ENCODE data around the gene ADAM15. TPM values are rescaled to one million over a fixed set of nuclear protein-coding genes. Genes with fewer than 3 reads are reported as not detected.

ADAM15 gene
- total and polyA plus RNA-seq, 9 donors, result 17.0 to 149 (median 61.7) TPM

- Histone ChIP-seq H3K27me3 (no peaks in the 10 kb centered on the region), H3K27ac (no peak overlapping the region), H3K9me3 (no peaks in the 10 kb centered on the region), H3K36me3 (no peaks in the 10 kb centered on the region), H3K4me1 (ENCODE audit: insufficient read depth) (no peaks in the 10 kb centered on the region), H3K4me3 (no peak overlapping the region)
- TF ChIP-seq POLR2A (IDR thresholded peaks at IDR 0.05) (no peak), EP300 (IDR thresholded peaks at IDR 0.05) (no peak), CTCF (IDR thresholded peaks at IDR 0.05) (no peak)
- WGBS, 3 donors, result 79 to 82% (median 79%) methylated on average over 8 of the region's 8 CpGs
- no peak for DNase-seq
- intact Hi-C loops (cut with DNase I), result no loop called here
These were observed 59.3 kb downstream of the ADAM15 start for GRCh38 chr1:155110381-155110780.

- WGBS, 3 donors, result 60 to 72% (median 70%) methylated on average over 8 of the region's 8 CpGs
- Histone ChIP-seq H3K27ac (no peak overlapping the region), H3K9me3 (no peaks in the 10 kb centered on the region), H3K4me3 (no peak overlapping the region), H3K27me3 (no peaks in the 10 kb centered on the region), H3K36me3 (no peaks in the 10 kb centered on the region), H3K4me1 (ENCODE audit: insufficient read depth) (no peaks in the 10 kb centered on the region)
- DNase-seq, result no peak
- no peak for TF ChIP-seq CTCF (IDR thresholded peaks at IDR 0.05)
- no peak for TF ChIP-seq POLR2A (IDR thresholded peaks at IDR 0.05)
- TF ChIP-seq EP300 (IDR thresholded peaks at IDR 0.05), result no peak
- intact Hi-C loops (cut with DNase I), result no loop called here
These were observed 59.7 kb downstream of the ADAM15 start for GRCh38 chr1:155110826-155111225.

Other genes with a start within 250 kb of the ADAM15 start
- 1 to 10 TPM in 5 of 7 donors, under 1 TPM in 2; 0.71 to 6.0 (median 1.7) TPM for gene KCNN3, start 181.0 kb upstream of the ADAM15 start, total RNA-seq
- gene KCNN3, start 181.0 kb upstream of the ADAM15 start, polyA plus RNA-seq, result 1 to 10 TPM in 1 of 2 donors, under 1 TPM in 1; 0.91 to 6.1 TPM
- gene PMVK, start 114.6 kb upstream of the ADAM15 start, total RNA-seq, result 10 to 100 TPM in 6 of 7 donors, 1 to 10 TPM in 1; 8.6 to 50.7 (median 35.3) TPM
- 10 to 100 TPM; 21.4 to 30.6 TPM for gene PMVK, start 114.6 kb upstream of the ADAM15 start, polyA plus RNA-seq
- gene PBXIP1, start 95.2 kb upstream of the ADAM15 start, total RNA-seq, result 100 to 1,000 TPM in 6 of 7 donors, 10 to 100 TPM in 1; 78.7 to 170 (median 120) TPM
- 100 to 1,000 TPM; 105 to 151 TPM for gene PBXIP1, start 95.2 kb upstream of the ADAM15 start, polyA plus RNA-seq
- 10 to 100 TPM; 17.2 to 53.0 (median 42.5) TPM for gene PYGO2, start 89.5 kb upstream of the ADAM15 start, total RNA-seq
- 10 to 100 TPM; 25.0 to 28.8 TPM for gene PYGO2, start 89.5 kb upstream of the ADAM15 start, polyA plus RNA-seq
- gene SHC1, start 80.6 kb upstream of the ADAM15 start, total RNA-seq, result 100 to 1,000 TPM in 1 of 7 donors, 10 to 100 TPM in 6; 36.8 to 183 (median 80.0) TPM
- 100 to 1,000 TPM in 1 of 2 donors, 10 to 100 TPM in 1; 56.8 to 161 TPM for gene SHC1, start 80.6 kb upstream of the ADAM15 start, polyA plus RNA-seq
- 10 to 100 TPM; 12.2 to 29.9 (median 24.8) TPM for gene CKS1B, start 76.6 kb upstream of the ADAM15 start, total RNA-seq
- gene CKS1B, start 76.6 kb upstream of the ADAM15 start, polyA plus RNA-seq, result 10 to 100 TPM; 41.7 to 55.8 TPM
- 10 to 100 TPM; 11.1 to 30.0 (median 19.9) TPM for gene FLAD1, start 68.0 kb upstream of the ADAM15 start, total RNA-seq
- 10 to 100 TPM; 14.2 to 16.4 TPM for gene FLAD1, start 68.0 kb upstream of the ADAM15 start, polyA plus RNA-seq
- gene LENEP, start 57.7 kb upstream of the ADAM15 start, total RNA-seq, result not detected
- not detected for gene LENEP, start 57.7 kb upstream of the ADAM15 start, polyA plus RNA-seq
- gene ZBTB7B, start 48.5 kb upstream of the ADAM15 start, total RNA-seq, result 10 to 100 TPM; 15.3 to 45.5 (median 33.1) TPM
- 10 to 100 TPM in 1 of 2 donors, 1 to 10 TPM in 1; 3.6 to 18.2 TPM for gene ZBTB7B, start 48.5 kb upstream of the ADAM15 start, polyA plus RNA-seq
- gene DCST2, start 17.5 kb upstream of the ADAM15 start, total RNA-seq, result 1 to 10 TPM in 4 of 7 donors, under 1 TPM in 2, not detected in 1; 0.45 to 1.4 (median 1.2) TPM
- gene DCST2, start 17.5 kb upstream of the ADAM15 start, polyA plus RNA-seq, result 1 to 10 TPM in 1 of 2 donors, under 1 TPM in 1; 0.17 to 1.1 TPM
- gene DCST1, start 17.5 kb upstream of the ADAM15 start, total RNA-seq, result under 1 TPM in 4 of 7 donors, not detected in 3; 0.22 to 0.80 (median 0.51) TPM
- gene DCST1, start 17.5 kb upstream of the ADAM15 start, polyA plus RNA-seq, result under 1 TPM in 1 of 2 donors, not detected in 1; 0.06 TPM
- gene EFNA4, start 12.4 kb downstream of the ADAM15 start, total RNA-seq, result 10 to 100 TPM in 5 of 7 donors, 1 to 10 TPM in 2; 8.6 to 14.1 (median 12.2) TPM
- gene EFNA4, start 12.4 kb downstream of the ADAM15 start, polyA plus RNA-seq, result 10 to 100 TPM in 1 of 2 donors, 1 to 10 TPM in 1; 7.3 to 10.6 TPM
- gene EFNA3, start 27.5 kb downstream of the ADAM15 start, total RNA-seq, result 1 to 10 TPM; 1.3 to 3.7 (median 2.4) TPM
- 1 to 10 TPM; 1.6 to 2.1 TPM for gene EFNA3, start 27.5 kb downstream of the ADAM15 start, polyA plus RNA-seq
- gene EFNA1, start 76.6 kb downstream of the ADAM15 start, total RNA-seq, result 10 to 100 TPM; 12.1 to 51.6 (median 16.6) TPM
- 10 to 100 TPM; 18.6 to 27.3 TPM for gene EFNA1, start 76.6 kb downstream of the ADAM15 start, polyA plus RNA-seq
- 10 to 100 TPM; 10.8 to 31.4 (median 16.8) TPM for gene SLC50A1, start 84.5 kb downstream of the ADAM15 start, total RNA-seq
- gene SLC50A1, start 84.5 kb downstream of the ADAM15 start, polyA plus RNA-seq, result 10 to 100 TPM; 19.7 to 50.2 TPM
- gene DPM3, start 89.2 kb downstream of the ADAM15 start, total RNA-seq, result 100 to 1,000 TPM in 1 of 7 donors, 10 to 100 TPM in 6; 59.3 to 126 (median 85.5) TPM
- gene DPM3, start 89.2 kb downstream of the ADAM15 start, polyA plus RNA-seq, result 100 to 1,000 TPM in 1 of 2 donors, under 1 TPM in 1; 0.70 to 168 TPM
- 100 to 1,000 TPM in 6 of 7 donors, 10 to 100 TPM in 1; 96.5 to 209 (median 158) TPM for gene KRTCAP2, start 122.0 kb downstream of the ADAM15 start, total RNA-seq
- 100 to 1,000 TPM; 219 to 499 TPM for gene KRTCAP2, start 122.0 kb downstream of the ADAM15 start, polyA plus RNA-seq
- under 1 TPM in 6 of 7 donors, not detected in 1; 0.12 to 0.87 (median 0.54) TPM for gene TRIM46, start 122.5 kb downstream of the ADAM15 start, total RNA-seq
- gene TRIM46, start 122.5 kb downstream of the ADAM15 start, polyA plus RNA-seq, result under 1 TPM; 0.12 to 0.24 TPM
- 10 to 100 TPM; 19.9 to 50.2 (median 29.1) TPM for gene THBS3, start 156.6 kb downstream of the ADAM15 start, total RNA-seq
- gene THBS3, start 156.6 kb downstream of the ADAM15 start, polyA plus RNA-seq, result 10 to 100 TPM; 23.1 to 28.2 TPM
- 10 to 100 TPM; 18.5 to 33.4 (median 27.7) TPM for gene MTX1, start 157.4 kb downstream of the ADAM15 start, total RNA-seq
- 10 to 100 TPM; 15.6 to 35.4 TPM for gene MTX1, start 157.4 kb downstream of the ADAM15 start, polyA plus RNA-seq
- gene ENTREP3, start 204.2 kb downstream of the ADAM15 start, total RNA-seq, result 10 to 100 TPM; 10.8 to 22.4 (median 20.2) TPM
- gene ENTREP3, start 204.2 kb downstream of the ADAM15 start, polyA plus RNA-seq, result 10 to 100 TPM in 1 of 2 donors, 1 to 10 TPM in 1; 9.3 to 11.8 TPM
- gene SCAMP3, start 211.0 kb downstream of the ADAM15 start, total RNA-seq, result 10 to 100 TPM; 27.1 to 63.0 (median 40.7) TPM
- 10 to 100 TPM; 40.9 to 46.6 TPM for gene SCAMP3, start 211.0 kb downstream of the ADAM15 start, polyA plus RNA-seq
- gene CLK2, start 222.2 kb downstream of the ADAM15 start, total RNA-seq, result 10 to 100 TPM; 37.9 to 60.9 (median 50.1) TPM
- gene CLK2, start 222.2 kb downstream of the ADAM15 start, polyA plus RNA-seq, result 10 to 100 TPM; 46.4 to 51.3 TPM
- 1 to 10 TPM in 6 of 7 donors, under 1 TPM in 1; 0.69 to 7.1 (median 4.4) TPM for gene HCN3, start 226.1 kb downstream of the ADAM15 start, total RNA-seq
- gene HCN3, start 226.1 kb downstream of the ADAM15 start, polyA plus RNA-seq, result 1 to 10 TPM; 2.5 to 2.9 TPM